ENCODE data around the gene NNAT.

DNA sequence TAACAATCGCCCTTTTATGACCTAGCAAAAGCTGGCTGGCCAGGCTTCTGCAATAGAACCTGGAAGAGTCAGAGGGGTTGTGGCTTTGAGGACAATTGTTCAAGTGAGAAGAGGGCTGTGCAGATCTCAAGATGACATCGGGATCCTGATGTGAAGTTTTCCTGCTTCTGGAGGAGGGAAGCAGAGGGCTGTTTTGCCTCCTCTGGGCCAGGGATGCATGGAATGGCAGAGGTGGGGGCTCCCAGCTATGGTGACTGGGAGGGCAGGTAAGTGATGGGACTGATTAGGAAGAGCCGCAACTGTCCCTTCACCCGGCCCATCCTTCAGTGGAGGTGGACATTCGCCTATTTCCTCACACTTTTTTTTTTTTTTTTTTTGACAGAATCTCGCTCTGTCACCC lies 50.0 kb downstream of the NNAT start:
- no peak for TF ChIP-seq POLR2A (IDR thresholded peaks at IDR 0.05)
- TF ChIP-seq, protein P1, sequence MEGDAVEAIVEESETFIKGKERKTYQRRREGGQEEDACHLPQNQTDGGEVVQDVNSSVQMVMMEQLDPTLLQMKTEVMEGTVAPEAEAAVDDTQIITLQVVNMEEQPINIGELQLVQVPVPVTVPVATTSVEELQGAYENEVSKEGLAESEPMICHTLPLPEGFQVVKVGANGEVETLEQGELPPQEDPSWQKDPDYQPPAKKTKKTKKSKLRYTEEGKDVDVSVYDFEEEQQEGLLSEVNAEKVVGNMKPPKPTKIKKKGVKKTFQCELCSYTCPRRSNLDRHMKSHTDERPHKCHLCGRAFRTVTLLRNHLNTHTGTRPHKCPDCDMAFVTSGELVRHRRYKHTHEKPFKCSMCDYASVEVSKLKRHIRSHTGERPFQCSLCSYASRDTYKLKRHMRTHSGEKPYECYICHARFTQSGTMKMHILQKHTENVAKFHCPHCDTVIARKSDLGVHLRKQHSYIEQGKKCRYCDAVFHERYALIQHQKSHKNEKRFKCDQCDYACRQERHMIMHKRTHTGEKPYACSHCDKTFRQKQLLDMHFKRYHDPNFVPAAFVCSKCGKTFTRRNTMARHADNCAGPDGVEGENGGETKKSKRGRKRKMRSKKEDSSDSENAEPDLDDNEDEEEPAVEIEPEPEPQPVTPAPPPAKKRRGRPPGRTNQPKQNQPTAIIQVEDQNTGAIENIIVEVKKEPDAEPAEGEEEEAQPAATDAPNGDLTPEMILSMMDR (IDR thresholded peaks at IDR 0.05), result no peak

Data from body of pancreas (tissue), 4 donors.